Prostate gland (tissue), 2 donors: ENCODE measurements around the gene CDC16.

Experiments
- POLR2A ChIP-seq: fragments of 450-650 bp; IDR thresholded peaks from one replicate; pipeline ENCODE4 v1.6.1; 2016; ENCODE audit warnings: antibody characterized with exemption, mild to moderate bottlenecking
- TF ChIP-seq, protein P1 (sequence below), 4 experiments: fragments of 200-600 bp in 2 of 4; fragments of 450-650 bp in 2 of 4; sonication (generic) in 2 of 4; IDR thresholded peaks; 1 replicate in 3 of 4; 2 replicates in 1 of 4; pipeline ENCODE4 v1.5.1; 2016 to 2019; ENCODE audit warnings: antibody characterized with exemption in 4 of 4, mild to moderate bottlenecking in 2 of 4, moderate library complexity in 2 of 4

DNA sequence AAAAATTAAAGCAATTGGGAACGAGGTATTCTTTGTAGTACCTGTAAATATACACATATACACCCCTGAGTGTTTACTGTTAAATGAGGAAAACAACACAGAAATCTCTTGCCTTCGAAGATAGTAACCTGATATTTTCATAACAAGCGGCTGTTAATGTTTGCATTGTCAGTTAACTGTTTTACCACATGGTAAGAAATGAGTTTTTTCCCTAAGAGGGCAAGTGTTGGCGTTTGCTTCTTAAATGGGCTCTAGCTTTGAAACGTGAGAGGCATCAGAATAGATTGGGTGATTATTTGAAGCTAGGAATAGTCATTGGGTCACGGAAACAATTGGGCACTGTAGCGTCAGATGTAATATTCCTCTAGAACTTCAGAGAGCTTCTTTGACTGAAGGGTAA lies 24.7 kb downstream of the CDC16 start:
- TF ChIP-seq, protein P1, sequence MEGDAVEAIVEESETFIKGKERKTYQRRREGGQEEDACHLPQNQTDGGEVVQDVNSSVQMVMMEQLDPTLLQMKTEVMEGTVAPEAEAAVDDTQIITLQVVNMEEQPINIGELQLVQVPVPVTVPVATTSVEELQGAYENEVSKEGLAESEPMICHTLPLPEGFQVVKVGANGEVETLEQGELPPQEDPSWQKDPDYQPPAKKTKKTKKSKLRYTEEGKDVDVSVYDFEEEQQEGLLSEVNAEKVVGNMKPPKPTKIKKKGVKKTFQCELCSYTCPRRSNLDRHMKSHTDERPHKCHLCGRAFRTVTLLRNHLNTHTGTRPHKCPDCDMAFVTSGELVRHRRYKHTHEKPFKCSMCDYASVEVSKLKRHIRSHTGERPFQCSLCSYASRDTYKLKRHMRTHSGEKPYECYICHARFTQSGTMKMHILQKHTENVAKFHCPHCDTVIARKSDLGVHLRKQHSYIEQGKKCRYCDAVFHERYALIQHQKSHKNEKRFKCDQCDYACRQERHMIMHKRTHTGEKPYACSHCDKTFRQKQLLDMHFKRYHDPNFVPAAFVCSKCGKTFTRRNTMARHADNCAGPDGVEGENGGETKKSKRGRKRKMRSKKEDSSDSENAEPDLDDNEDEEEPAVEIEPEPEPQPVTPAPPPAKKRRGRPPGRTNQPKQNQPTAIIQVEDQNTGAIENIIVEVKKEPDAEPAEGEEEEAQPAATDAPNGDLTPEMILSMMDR (IDR thresholded peaks at IDR 0.05), result no peak
- TF ChIP-seq POLR2A, result no peak
